ENCODE results near the gene EFNA2.

GRCh38 chr19:1296078-1296477, 10.4 kb downstream of the EFNA2 start:
- TF ChIP-seq CTCF (IDR thresholded peaks at IDR 0.05) (no peak), POLR2A (IDR thresholded peaks at IDR 0.05) (no peak)

Data from esophagus squamous epithelium (tissue), 4 donors.